Rectal smooth muscle tissue (tissue), 1 donor: Measurements from ENCODE around the gene ITGAD.

ENCODE experiments used
- H3K27ac ChIP-seq: one replicate; pipeline ENCODE4 v1.7.0; 2013; ENCODE audit warnings: low read depth, low read length, inconsistent platforms
- H3K27me3 ChIP-seq: one replicate; pipeline ENCODE4 v1.7.0; 2013; ENCODE audit warnings: low read length; ENCODE audit not compliant: control insufficient read depth, insufficient read depth
- H3K36me3 ChIP-seq: one replicate; pipeline ENCODE4 v1.7.0; 2013; ENCODE audit warnings: low read length; ENCODE audit not compliant: control insufficient read depth, insufficient read depth
- H3K4me1 ChIP-seq: one replicate; pipeline ENCODE4 v1.7.0; 2013; ENCODE audit warnings: low read length; ENCODE audit not compliant: control insufficient read depth, insufficient read depth
- H3K4me3 ChIP-seq: one replicate; pipeline ENCODE4 v1.7.0; 2013; ENCODE audit warnings: low read length
- H3K9ac ChIP-seq: one replicate; pipeline ENCODE4 v1.7.0; 2013; ENCODE audit warnings: low read length

ITGAD gene

DNA sequence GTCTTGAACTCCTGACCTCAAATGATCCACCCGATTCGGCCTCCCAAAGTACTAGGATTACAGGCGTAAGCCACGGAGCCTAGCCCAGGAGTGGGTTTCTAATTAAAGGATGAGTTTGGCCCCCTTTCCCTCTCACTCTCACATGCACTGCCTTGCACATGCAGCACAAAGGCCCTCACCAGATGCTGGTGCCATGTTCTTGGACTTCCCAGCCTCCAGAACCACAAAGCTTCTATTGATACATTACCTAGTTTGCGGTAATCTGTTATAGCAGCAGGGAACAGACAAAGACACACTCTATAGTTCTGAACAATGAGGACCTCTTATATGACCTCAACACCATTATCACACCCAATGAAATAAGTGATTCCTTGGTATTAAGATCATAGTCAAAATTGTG lies 17.9 kb upstream of the ITGAD start:
- Histone ChIP-seq H3K36me3 (no peaks in the 10 kb centered on the region), H3K27ac (no peak overlapping the region), H3K27me3 (no peaks in the 10 kb centered on the region), H3K9ac (no peak overlapping the region), H3K4me3 (no peak overlapping the region), H3K4me1 (no peaks in the 10 kb centered on the region)

DNA sequence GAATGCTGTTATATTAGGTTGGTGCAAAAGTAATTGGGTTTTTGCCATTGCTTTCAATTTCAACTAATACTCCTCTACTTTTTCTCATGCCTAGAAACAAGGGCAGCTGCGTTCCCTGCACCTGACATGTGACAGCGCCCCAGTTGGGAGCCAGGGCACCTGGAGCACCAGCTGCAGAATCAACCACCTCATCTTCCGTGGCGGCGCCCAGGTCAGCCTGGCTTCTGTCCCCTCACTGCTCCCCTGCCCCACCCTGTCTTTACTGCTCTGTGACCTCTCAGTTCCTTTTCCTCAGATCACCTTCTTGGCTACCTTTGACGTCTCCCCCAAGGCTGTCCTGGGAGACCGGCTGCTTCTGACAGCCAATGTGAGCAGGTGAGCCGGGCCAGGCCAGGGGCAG lies 16.4 kb upstream of the ITGAD start:
- Histone ChIP-seq H3K27me3 (no peaks in the 10 kb centered on the region), H3K4me1 (no peaks in the 10 kb centered on the region), H3K36me3 (no peaks in the 10 kb centered on the region), H3K9ac (no peak overlapping the region), H3K27ac (no peak overlapping the region), H3K4me3 (no peak overlapping the region)

DNA sequence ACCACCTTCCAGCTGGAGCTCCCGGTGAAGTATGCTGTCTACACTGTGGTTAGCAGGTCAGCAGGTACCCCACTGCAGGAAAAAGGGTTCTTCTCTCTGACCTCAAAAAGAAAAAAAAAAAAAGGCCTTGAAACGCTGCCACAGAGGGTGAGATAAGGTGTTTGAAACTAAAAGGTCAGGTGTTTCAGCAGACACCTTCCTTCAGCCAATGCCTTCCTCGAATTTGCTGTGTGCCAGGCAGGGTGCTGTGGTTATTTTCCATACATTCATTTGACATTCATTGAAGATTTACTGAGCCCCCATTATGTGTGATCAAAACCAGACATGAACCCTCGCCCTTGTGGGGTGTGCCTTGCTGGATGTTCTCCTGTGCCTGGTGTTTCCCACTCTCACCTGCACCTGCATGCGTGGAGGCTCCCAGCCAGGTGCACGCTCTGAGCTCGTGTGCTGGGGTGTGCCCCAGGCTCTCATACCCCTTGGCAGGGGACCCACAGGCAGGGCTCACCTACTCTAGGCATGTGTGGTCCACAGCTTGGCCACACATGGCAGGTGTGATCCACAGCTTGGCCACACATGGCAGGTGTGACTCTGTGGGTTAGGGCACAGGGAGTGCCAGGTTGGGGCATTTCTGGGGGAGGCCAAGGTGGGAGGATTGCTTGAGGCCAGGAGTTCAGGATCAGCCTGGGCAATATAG lies 15.8 kb upstream of the ITGAD start:
- Histone ChIP-seq H3K27ac (no peak overlapping the region), H3K27me3 (no peaks in the 10 kb centered on the region), H3K36me3 (no peaks in the 10 kb centered on the region), H3K9ac (no peak overlapping the region), H3K4me1 (no peaks in the 10 kb centered on the region), H3K4me3 (no peak overlapping the region)

DNA sequence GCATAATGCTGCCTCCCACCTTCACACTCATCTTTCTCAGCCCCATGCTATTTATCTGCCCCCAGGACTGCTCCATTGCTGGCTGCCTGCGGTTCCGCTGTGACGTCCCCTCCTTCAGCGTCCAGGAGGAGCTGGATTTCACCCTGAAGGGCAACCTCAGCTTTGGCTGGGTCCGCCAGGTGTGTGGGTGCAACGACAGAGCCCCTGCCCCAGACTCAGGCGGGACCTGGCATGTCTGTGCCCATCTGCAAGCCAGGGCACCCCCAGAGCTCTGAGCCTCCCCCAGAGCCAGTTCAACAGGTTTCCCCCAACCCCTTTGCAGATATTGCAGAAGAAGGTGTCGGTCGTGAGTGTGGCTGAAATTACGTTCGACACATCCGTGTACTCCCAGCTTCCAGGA lies 12.9 kb upstream of the ITGAD start:
- Histone ChIP-seq H3K27me3 (no peaks in the 10 kb centered on the region), H3K36me3 (no peaks in the 10 kb centered on the region), H3K4me3 (no peak overlapping the region), H3K27ac (no peak overlapping the region), H3K9ac (no peak overlapping the region), H3K4me1 (no peaks in the 10 kb centered on the region)

DNA sequence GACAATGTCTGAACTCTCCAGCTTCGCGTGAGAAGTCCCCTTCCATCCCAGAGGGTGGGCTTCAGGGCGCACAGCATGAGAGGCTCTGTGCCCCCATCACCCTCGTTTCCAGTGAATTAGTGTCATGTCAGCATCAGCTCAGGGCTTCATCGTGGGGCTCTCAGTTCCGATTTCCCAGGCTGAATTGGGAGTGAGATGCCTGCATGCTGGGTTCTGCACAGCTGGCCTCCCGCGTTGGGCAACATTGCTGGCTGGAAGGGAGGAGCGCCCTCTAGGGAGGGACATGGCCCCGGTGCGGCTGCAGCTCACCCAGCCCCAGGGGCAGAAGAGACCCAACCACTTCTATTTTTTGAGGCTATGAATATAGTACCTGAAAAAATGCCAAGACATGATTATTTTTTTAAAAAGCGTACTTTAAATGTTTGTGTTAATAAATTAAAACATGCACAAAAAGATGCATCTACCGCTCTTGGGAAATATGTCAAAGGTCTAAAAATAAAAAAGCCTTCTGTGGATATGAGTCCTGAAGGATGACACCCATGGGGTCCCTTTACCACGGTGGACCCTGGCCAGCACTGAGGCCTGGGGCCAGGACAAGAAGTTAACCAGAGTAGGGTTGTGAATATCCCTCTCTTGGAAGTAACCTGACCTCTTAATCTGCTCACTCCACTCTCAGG lies 10.5 kb upstream of the ITGAD start:
- H3K9ac ChIP-seq, result no peak overlapping the region
- no peaks in the 10 kb centered on the region for H3K27me3 ChIP-seq
- no peak overlapping the region for H3K4me3 ChIP-seq
- H3K36me3 ChIP-seq, result no peaks in the 10 kb centered on the region
- H3K27ac ChIP-seq, result no peak overlapping the region
- no peaks in the 10 kb centered on the region for H3K4me1 ChIP-seq

DNA sequence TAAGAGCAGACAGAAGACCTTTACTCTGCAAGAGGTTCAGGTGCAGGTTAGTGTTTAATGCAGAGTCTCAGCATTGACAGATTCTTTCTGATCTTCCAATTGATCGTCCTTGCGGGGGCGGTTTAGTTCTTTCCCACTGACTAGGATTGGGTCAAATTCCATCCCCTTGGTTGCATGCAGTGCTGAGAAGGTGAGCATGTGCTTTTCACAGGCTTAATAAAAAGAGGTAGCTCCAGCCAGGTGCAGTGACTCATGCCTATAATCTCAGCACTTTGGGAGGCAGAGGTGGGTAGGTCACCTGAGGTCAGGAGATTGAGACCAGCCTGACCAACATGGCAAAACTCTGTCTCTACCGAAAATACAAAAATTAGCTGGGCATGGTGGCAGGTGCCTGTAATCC lies 7.5 kb upstream of the ITGAD start:
- Histone ChIP-seq H3K4me3 (no peak overlapping the region), H3K4me1 (no peaks in the 10 kb centered on the region), H3K27ac (no peak overlapping the region), H3K36me3 (no peaks in the 10 kb centered on the region), H3K27me3 (no peaks in the 10 kb centered on the region), H3K9ac (no peak overlapping the region)

DNA sequence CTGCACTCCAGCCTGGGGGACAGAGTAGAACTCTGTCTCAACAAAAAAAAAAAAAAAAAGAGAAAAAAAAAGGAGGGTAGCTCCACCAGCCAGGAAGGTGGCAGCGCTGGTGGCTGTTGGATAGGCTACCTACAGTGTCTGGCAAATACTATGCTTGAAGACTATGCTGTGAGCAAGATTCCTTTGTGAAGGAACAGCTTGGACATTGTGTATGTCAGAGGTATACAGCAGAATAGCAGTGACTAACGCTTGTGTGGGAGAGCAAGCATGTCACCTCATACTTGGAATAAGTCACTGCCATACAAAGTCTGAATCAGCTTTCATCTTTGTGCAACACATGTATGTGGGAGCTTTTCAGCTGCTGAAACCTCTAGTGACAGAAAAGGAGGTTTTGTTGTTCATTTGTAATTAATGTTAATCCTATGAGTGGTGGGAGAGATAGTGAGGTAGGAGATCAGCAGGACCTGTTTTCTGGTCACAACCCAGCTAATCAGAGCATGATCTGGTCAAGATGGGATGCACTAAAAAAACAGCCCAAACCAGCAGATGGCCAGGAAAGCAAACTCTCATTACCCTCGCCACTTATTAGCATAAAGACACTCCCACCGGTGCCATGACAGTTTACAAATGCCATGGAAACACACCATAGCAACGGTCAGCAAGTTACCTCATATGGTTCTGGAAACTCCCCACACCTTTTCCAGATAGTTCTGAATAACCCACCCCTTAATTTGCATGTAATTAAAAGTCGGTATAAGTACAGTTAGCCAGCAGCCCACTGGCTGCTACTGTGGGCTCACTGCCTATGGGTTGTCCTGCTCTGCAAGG lies 6.8 kb upstream of the ITGAD start:
- H3K27ac ChIP-seq, result no peak overlapping the region
- no peaks in the 10 kb centered on the region for H3K36me3 ChIP-seq
- no peak overlapping the region for H3K9ac ChIP-seq
- no peaks in the 10 kb centered on the region for H3K27me3 ChIP-seq
- H3K4me1 ChIP-seq, result no peaks in the 10 kb centered on the region
- H3K4me3 ChIP-seq, result no peak overlapping the region

DNA sequence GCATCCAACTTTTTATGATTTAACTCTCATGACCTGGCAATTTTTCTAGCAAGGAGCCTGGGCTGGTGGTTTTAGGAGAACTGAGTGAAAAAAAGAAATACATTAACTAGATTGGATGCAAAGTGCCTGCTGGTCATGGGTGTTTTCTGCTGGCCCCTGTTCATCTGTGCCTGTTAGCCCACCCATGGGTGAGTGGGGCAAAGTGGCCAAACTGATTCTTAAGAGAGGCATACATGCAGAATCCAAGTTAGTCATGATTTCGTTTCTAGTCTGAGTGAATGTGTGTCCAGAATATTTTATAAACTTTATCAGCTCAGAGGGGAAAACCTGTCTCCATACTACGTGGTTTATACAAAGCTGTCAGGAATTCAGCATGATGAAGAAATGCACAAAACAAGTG lies 4.6 kb upstream of the ITGAD start:
- Histone ChIP-seq H3K9ac (no peak overlapping the region), H3K27me3 (no peaks in the 10 kb centered on the region), H3K4me3 (no peak overlapping the region), H3K36me3 (no peaks in the 10 kb centered on the region), H3K4me1 (no peaks in the 10 kb centered on the region), H3K27ac (no peak overlapping the region)

DNA sequence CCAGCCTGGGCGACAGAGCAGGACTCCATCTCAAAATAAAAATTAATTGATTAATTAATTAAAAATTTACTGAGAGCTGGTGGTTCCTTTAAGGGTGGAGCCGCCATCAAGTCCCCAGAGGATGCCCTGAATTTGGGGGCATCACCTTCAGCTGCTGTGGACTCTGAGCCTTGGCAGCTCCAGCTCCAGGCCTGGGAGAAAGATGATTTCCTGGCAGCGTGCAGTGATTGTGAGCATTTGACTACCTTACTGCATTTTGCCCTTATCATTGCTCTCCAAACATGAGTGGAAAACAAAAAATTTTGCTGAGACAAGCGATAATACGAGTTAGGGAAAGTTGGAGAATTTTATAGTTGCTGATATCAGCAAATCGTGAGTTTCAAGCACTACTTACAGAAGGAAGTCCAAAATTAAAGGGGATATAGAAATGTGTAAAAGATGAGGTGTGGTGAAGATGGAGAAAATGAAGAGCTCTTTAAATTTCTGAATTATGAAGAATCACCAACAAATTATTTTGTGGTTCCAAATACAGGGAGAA lies 2.6 kb upstream of the ITGAD start:
- Histone ChIP-seq H3K4me1 (no peaks in the 10 kb centered on the region), H3K36me3 (no peaks in the 10 kb centered on the region), H3K4me3 (no peak overlapping the region), H3K27me3 (no peaks in the 10 kb centered on the region), H3K27ac (no peak overlapping the region), H3K9ac (no peak overlapping the region)

DNA sequence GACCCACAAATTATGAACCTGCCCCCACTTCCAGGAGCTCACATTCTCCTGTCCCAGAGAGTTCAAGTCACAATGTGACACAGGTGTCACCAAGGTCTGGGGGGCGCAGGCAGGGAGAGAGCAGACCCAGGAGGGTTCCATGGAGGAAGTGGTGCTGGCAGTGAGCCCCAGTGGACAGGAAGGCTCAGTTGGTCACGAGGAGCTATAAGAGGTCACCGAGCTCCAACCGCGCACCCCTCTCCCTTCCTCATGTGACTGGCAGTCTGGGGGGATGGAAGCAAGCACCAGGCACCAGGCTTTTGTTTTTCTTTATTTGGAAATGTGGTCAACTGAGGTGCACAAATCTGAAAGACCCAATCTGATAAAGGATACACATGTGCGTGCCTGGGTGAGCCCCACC lies 2.5 kb downstream of the ITGAD start:
- H3K4me1 ChIP-seq, result no peaks in the 10 kb centered on the region
- no peak overlapping the region for H3K27ac ChIP-seq
- peaks cover 3% of the 10 kb centered on the region for H3K27me3 ChIP-seq
- H3K9ac ChIP-seq, result no peak overlapping the region
- no peaks in the 10 kb centered on the region for H3K36me3 ChIP-seq
- no peak overlapping the region for H3K4me3 ChIP-seq

DNA sequence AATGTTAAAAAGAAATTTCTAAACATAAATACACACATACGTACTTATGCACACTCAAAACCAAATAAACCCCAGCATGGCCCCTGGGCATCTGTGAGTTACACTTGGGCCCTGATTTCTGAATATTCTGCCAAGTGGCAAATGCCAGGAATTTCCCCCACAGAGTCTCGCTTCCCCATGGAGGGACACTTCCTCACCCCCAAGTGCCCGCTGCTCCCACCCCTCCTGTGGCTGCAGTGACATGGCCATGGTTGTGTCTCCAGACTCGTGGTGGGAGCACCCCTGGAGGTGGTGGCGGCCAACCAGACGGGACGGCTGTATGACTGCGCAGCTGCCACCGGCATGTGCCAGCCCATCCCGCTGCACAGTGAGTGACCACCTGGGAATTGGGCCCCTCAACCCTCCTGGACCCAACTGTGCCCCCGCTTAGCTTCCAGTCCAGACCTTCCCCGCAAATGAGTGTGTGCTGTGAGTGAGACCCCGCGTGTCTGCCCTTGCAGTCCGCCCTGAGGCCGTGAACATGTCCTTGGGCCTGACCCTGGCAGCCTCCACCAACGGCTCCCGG lies 4.0 kb downstream of the ITGAD start:
- no peak overlapping the region for H3K27ac ChIP-seq
- H3K4me1 ChIP-seq, result no peaks in the 10 kb centered on the region
- H3K27me3 ChIP-seq, result peaks cover 3% of the 10 kb centered on the region
- no peak overlapping the region for H3K4me3 ChIP-seq
- H3K36me3 ChIP-seq, result no peaks in the 10 kb centered on the region
- no peak overlapping the region for H3K9ac ChIP-seq

DNA sequence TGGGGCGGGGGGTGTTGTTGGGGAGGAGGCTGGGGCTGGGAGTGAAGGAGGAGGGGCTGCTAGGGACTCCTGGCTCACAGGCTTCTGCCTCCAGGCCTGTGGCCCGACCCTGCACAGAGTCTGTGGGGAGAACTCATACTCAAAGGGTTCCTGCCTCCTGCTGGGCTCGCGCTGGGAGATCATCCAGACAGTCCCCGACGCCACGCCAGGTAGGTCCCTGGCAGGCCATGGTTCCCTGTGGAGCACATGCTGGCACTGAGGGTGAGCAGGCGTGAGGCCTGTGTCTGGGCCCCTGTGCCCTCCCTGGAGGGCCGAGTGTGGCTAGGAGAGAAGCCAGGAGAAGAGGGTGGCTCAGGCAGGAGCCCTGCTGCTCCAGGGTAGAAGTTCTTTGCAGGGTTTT lies 4.6 kb downstream of the ITGAD start:
- Histone ChIP-seq H3K9ac (no peak overlapping the region), H3K36me3 (no peaks in the 10 kb centered on the region), H3K27me3 (peaks cover 3% of the 10 kb centered on the region)

More for the DNA sequence above, 4.6 kb downstream of the ITGAD start:
- no peaks in the 10 kb centered on the region for H3K4me1 ChIP-seq
- H3K27ac ChIP-seq, result no peak overlapping the region
- H3K4me3 ChIP-seq, result no peak overlapping the region
